Activated CD4-positive, alpha-beta T cell treated with anti-CD3 and anti-CD28 coated beads, Interleukin-2, amount 10 ng/mL, durations not matched to agents 7 days and 5 days (primary cell): ENCODE data around the gene CCDC85B. TPM values are rescaled to one million over a fixed set of nuclear protein-coding genes. Genes with fewer than 3 reads are reported as not detected.
"Not testable (repeated sequence)": the region's sequence is repeated elsewhere in the genome, so short reads cannot be mapped to it uniquely, and the experiment has no call there.

Source experiments
- CTCF ChIA-PET: fragments of 350-600 bp; sonication (Branson Sonifier 250); formaldehyde crosslinking; loops from one replicate; lab custom pipeline; 2021; ENCODE audit warnings: antibody characterized with exemption; lab: Charles Lee
- POLR2A ChIA-PET: fragments of 350-600 bp; sonication (Branson Sonifier 250); formaldehyde crosslinking; loops from one replicate; lab custom pipeline; 2021; ENCODE audit warnings: antibody characterized with exemption; lab: Charles Lee
- DNase-seq: peaks from one replicate; pipeline ENCODE4 v3.0.0-alpha.2; 2020
- H3K27ac Mint-ChIP-seq: one replicate; pipeline ENCODE4 v1.8.0; 2021; ENCODE audit warnings: mild to moderate bottlenecking, moderate library complexity, mixed read lengths
- H3K27me3 Mint-ChIP-seq: one replicate; pipeline ENCODE4 v1.8.0; 2021; ENCODE audit warnings: mixed read lengths
- H3K36me3 Mint-ChIP-seq: one replicate; pipeline ENCODE4 v1.8.0; 2021; ENCODE audit warnings: low read depth, mixed read lengths
- H3K4me1 Mint-ChIP-seq: one replicate; pipeline ENCODE4 v1.8.0; 2021; ENCODE audit warnings: mixed read lengths
- H3K4me3 Mint-ChIP-seq: one replicate; pipeline ENCODE4 v1.8.0; 2021; ENCODE audit warnings: mild to moderate bottlenecking, moderate library complexity, mixed read lengths
- H3K9me3 Mint-ChIP-seq: one replicate; pipeline ENCODE4 v1.8.0; 2021; ENCODE audit warnings: mixed read lengths
- total RNA-seq, 2 experiments: library from RNA; stranded (reverse); gene quantifications; one replicate each; pipeline ENCODE4 v1.2.3, GENCODE V29; 2021

CCDC85B gene
- total RNA-seq, result 10 to 100 TPM; 39.4 to 56.7 TPM

GRCh38 chr11:65890324-65891218 is at the start of gene CCDC85B:
TSS of gene CCDC85B (plus strand) at chr11:65890673. CDS start at chr11:65890784, 111 bp downstream.
- POLR2A ChIA-PET, result interaction anchor here (0.6 to 1.5 kb wide), 5 partner anchors 10 to 251 kb away, joined by 3 to 9 read pairs (median 3); partner anchors contain the start of gene MUS81
- Mint-ChIP-seq H3K27ac (peak within 1 kb of the TSS; percentile 93), H3K36me3 (peaks cover 18% of the 10 kb centered on the region), H3K9me3 (no peaks in the 10 kb centered on the region), H3K4me1 (peaks cover 69% of the 10 kb centered on the region), H3K4me3 (peak within 1 kb of the TSS; percentile 90), H3K27me3 (no peaks in the 10 kb centered on the region)
- peak; percentile 99 for DNase-seq
- CTCF ChIA-PET, result interaction anchor here (0.8 to 24.2 kb wide), 21 partner anchors 17 to 349 kb away, joined by 3 to 590 read pairs (median 5); partner anchors contain the start of genes AP5B1, C11orf68, CFL1 and CTSW

DNA sequence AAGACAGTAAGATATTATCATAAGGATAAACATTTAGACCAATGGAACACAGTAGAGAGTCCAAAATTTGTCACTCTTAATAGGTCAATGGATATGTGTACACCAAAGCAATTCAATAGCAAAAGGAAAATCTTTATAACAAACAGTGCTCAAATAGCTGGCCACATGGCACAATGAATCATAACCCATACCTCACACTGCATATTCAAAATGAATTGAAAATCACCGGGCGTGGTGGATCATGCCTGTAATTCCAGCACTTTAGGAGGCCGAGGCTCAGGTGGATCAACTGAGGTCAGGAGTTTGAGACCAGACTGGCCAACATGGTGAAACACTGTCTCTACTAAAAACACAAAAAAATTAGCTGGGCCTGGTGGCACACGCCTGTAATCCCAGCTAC is 48.3 kb upstream of the CCDC85B start:
- H3K4me1 Mint-ChIP-seq, result no peaks in the 10 kb centered on the region
- H3K9me3 Mint-ChIP-seq, result no peaks in the 10 kb centered on the region
- H3K27me3 Mint-ChIP-seq, result no peaks in the 10 kb centered on the region
- ChIA-PET CTCF (interaction anchor here (0.6 to 3.3 kb wide), 3 partner anchors 10 to 133 kb away, joined by 3 to 14 read pairs (median 6); no protein-coding TSS in a partner anchor), POLR2A (no interaction called here)
- no peak overlapping the region for H3K4me3 Mint-ChIP-seq
- H3K36me3 Mint-ChIP-seq, result no peaks in the 10 kb centered on the region
- DNase-seq, result no peak
- no peak overlapping the region for H3K27ac Mint-ChIP-seq

DNA sequence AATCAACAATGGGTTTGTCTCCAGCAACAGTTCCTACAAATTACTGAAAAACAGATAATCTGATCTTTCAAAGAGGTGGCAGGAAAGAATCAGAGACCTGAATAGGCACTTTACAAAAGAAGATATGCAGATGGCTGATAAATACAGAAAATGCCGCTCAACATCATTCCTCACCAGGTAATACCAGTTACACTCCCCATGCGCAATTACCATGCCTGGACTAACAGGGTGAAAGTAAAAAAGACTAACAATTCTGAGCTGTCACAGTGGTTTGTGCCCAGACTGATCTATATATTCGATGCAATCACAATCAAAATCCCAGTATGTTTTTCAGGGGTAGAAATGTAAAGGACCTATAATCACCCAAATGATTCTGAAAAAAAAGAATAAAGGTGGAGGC is 46.7 kb upstream of the CCDC85B start:
- Mint-ChIP-seq H3K36me3 (no peaks in the 10 kb centered on the region), H3K27me3 (no peaks in the 10 kb centered on the region), H3K9me3 (no peaks in the 10 kb centered on the region), H3K4me3 (no peak overlapping the region), H3K27ac (no peak overlapping the region), H3K4me1 (no peaks in the 10 kb centered on the region)
- no peak for DNase-seq
- POLR2A ChIA-PET, result no interaction called here
- CTCF ChIA-PET, result interaction anchor here (0.6 to 3.3 kb wide), 3 partner anchors 8 to 132 kb away, joined by 3 to 14 read pairs (median 11); partner anchors contain the start of gene KAT5

GRCh38 chr11:65844231-65844872 is 46.1 kb upstream of the CCDC85B start:
- ChIA-PET CTCF (interaction anchor here (0.6 to 3.1 kb wide), 2 partner anchors 133 to 804 kb away, joined by 3 to 11 read pairs; partner anchors contain the start of gene KAT5), POLR2A (no interaction called here)
- Mint-ChIP-seq H3K36me3 (no peaks in the 10 kb centered on the region), H3K27me3 (no peaks in the 10 kb centered on the region), H3K27ac (no peak overlapping the region), H3K9me3 (no peaks in the 10 kb centered on the region), H3K4me1 (no peaks in the 10 kb centered on the region), H3K4me3 (no peak overlapping the region)
- no peak for DNase-seq

DNA sequence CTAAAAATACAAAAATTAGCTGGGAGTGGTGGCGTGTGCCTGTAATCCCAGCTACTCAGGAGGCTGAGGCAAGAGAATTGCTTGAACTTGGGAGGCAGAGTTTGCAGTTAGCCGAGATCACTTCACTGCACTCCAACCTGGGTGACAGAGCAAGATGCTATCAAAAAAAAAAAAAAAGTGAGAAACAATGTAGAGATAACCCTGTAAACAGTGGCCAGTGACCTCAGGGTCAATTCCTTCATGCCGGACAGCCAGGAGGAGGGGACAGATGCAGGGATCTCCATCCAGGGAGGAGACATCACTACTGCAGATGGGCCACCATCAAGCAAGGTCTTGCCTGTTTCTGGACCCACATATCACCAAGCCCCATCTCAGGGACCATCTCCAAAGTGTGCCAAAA is 42.7 kb upstream of the CCDC85B start:
- no peaks in the 10 kb centered on the region for H3K9me3 Mint-ChIP-seq
- no peak for DNase-seq

GRCh38 chr11:65848693-65849092 is 41.8 kb upstream of the CCDC85B start:
- not testable (repeated sequence) for DNase-seq
- POLR2A ChIA-PET, result interaction anchor here (0.6 kb wide), 1 partner anchor 121 kb away, joined by 3 read pairs; no protein-coding TSS in a partner anchor

More for the DNA sequence above, 42.7 kb upstream of the CCDC85B start:
- Mint-ChIP-seq H3K36me3 (peaks cover 18% of the 10 kb centered on the region), H3K4me1 (no peaks in the 10 kb centered on the region), H3K27ac (no peak overlapping the region), H3K27me3 (no peaks in the 10 kb centered on the region), H3K4me3 (no peak overlapping the region)
- ChIA-PET POLR2A (no interaction called here), CTCF (interaction anchor here (0.9 to 5.8 kb wide), 6 partner anchors 11 to 136 kb away, joined by 4 to 50 read pairs (median 13); partner anchors contain the start of genes CCDC85B, CFL1, FIBP and KAT5)

DNA sequence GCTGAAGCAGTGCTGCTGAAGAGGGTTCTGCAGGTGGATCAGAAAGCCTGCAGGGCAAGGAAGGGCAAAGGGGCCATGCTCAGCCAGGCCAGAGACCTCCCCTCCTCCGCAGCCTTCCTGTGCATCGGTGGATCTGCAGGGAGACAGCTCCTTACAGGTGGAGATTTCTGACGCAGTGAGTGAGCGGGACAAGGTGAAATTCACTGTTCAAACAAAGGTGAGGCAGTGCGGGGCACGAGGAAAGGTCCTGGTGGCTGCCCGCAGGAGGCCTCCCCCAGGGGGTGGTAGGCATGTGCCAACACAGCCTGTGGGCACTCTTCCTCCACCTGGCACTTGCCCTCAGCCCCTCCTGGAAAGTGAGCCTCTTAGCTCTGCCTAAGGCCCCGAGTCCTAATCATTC is 41.1 kb upstream of the CCDC85B start:
- no peaks in the 10 kb centered on the region for H3K9me3 Mint-ChIP-seq

More at GRCh38 chr11:65848693-65849092, 41.8 kb upstream of the CCDC85B start:
- H3K4me1 Mint-ChIP-seq, H3K4me3 Mint-ChIP-seq, H3K27ac Mint-ChIP-seq, H3K9me3 Mint-ChIP-seq, H3K27me3 Mint-ChIP-seq: not testable (repeated sequence)
- CTCF ChIA-PET, result interaction anchor here (0.5 to 5.8 kb wide), 10 partner anchors 10 to 141 kb away, joined by 3 to 50 read pairs (median 4); partner anchors contain the start of genes CCDC85B, CFL1, CTSW and FIBP
- H3K36me3 Mint-ChIP-seq, result peaks cover 28% of the 10 kb centered on the region

DNA sequence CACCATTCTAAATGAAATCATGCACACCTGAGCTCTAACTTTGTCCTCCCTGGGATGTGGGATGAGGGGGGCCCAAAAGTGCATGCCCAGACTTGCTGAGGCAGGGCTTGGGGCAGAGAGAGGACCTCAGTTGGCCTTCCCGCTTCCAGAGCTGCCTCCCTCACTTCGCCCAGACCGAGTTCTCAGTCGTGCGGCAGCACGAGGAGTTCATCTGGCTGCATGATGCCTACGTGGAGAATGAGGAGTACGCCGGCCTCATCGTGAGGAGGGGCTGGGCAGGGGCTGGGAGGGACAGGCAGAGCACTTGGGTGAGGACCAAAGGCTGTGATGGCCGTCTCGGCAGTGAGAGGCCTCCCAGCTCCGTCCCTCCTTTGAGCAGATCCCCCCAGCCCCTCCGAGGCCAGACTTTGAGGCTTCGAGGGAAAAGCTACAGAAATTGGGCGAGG is 40.7 kb upstream of the CCDC85B start:
- H3K27ac Mint-ChIP-seq, result no peak overlapping the region
- CTCF ChIA-PET, result interaction anchor here (0.7 to 5.8 kb wide), 10 partner anchors 10 to 138 kb away, joined by 3 to 50 read pairs (median 5); partner anchors contain the start of genes CCDC85B, CFL1, FIBP and KAT5
- no peaks in the 10 kb centered on the region for H3K27me3 Mint-ChIP-seq

More for the DNA sequence above, 41.1 kb upstream of the CCDC85B start:
- peaks cover 11% of the 10 kb centered on the region for H3K4me1 Mint-ChIP-seq
- peaks cover 35% of the 10 kb centered on the region for H3K36me3 Mint-ChIP-seq
- DNase-seq, result no peak
- no peak overlapping the region for H3K4me3 Mint-ChIP-seq
- CTCF ChIA-PET, result interaction anchor here (0.7 to 5.8 kb wide), 11 partner anchors 9 to 138 kb away, joined by 3 to 50 read pairs (median 5); partner anchors contain the start of genes CCDC85B, CFL1, FIBP and KAT5
- H3K27ac Mint-ChIP-seq, result no peak overlapping the region
- H3K27me3 Mint-ChIP-seq, result no peaks in the 10 kb centered on the region
- POLR2A ChIA-PET, result interaction anchor here (0.6 kb wide), 2 partner anchors 9 to 122 kb away, joined by 3 read pairs; no protein-coding TSS in a partner anchor

DNA sequence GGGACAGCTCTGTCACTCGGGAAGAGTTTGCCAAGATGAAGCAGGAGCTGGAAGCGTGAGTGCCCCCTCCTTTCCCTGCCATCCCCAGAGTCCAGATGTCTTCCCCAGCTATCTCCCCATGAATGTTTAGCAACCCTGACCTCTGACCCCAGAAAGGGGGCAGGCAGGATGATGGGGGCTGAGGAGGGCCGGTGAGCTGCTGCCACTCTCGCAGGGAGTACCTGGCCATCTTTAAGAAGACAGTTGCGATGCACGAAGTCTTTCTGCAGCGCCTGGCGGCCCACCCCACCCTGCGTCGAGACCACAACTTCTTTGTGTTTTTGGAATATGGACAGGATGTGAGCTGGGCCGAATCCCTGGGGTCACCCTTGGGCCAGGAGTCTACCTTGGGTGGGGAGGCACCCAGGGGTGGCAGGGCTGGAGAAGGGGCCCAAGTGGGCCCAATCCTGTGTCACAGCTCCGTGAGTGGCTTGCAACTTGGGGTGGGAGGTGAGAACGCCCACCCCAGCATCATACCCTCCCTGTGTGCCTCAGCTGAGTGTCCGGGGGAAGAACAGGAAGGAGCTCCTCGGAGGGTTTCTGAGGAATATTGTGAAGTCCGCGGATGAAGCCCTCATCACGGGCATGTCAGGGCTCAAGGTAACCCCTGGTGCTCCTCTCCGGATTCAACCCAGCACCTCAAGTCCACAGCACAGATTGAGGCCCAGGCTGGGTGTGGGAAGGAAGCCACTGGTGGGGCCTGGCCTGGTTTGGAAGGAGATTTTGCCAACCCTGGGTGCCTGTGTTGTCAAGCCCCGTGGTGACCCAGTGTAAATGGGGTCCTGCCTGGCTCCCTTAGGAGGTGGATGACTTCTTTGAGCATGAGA is 40.0 kb upstream of the CCDC85B start:
- no peaks in the 10 kb centered on the region for H3K27me3 Mint-ChIP-seq
- peak overlapping the region; percentile 54 for H3K27ac Mint-ChIP-seq
- H3K4me1 Mint-ChIP-seq, result peaks cover 19% of the 10 kb centered on the region
- no peak overlapping the region for H3K4me3 Mint-ChIP-seq
- H3K36me3 Mint-ChIP-seq, result peaks cover 44% of the 10 kb centered on the region
- ChIA-PET CTCF (interaction anchor here (0.6 to 5.8 kb wide), 14 partner anchors 8 to 139 kb away, joined by 3 to 50 read pairs (median 6); partner anchors contain the start of genes CCDC85B, CFL1, FIBP and KAT5), POLR2A (interaction anchor here (0.6 kb wide), 1 partner anchor 598 kb away, joined by 4 read pairs; no protein-coding TSS in a partner anchor)
- DNase-seq, result no peak
- H3K9me3 Mint-ChIP-seq, result no peaks in the 10 kb centered on the region

More for the DNA sequence above, 40.7 kb upstream of the CCDC85B start:
- peaks cover 15% of the 10 kb centered on the region for H3K4me1 Mint-ChIP-seq
- no peak for DNase-seq
- H3K36me3 Mint-ChIP-seq, result peaks cover 39% of the 10 kb centered on the region
- POLR2A ChIA-PET, result interaction anchor here (0.6 kb wide), 1 partner anchor 9 kb away, joined by 3 read pairs; no protein-coding TSS in a partner anchor
- H3K4me3 Mint-ChIP-seq, result no peak overlapping the region
- no peaks in the 10 kb centered on the region for H3K9me3 Mint-ChIP-seq

DNA sequence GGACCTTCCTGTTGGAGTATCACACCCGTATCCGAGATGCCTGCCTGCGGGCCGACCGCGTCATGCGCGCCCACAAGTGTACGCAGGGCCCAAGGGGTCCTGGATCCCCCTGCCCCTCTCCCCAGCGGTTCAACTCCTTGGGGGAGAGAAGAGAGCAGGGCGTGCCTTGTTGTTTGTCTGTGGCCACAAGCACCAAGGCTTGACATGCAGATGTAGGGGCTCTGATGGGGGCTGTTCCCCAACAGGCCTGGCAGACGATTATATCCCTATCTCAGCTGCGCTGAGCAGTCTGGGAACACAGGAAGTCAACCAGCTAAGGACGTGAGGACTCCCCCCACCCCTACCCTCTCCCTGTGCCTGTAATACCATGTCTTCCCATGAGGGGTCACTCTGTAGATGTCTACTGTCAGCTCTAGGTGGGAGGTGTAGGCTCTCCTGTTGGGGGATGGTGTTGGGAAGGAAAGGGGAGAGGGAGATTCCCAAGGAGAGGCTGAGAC is 39.3 kb upstream of the CCDC85B start:
- ChIA-PET CTCF (interaction anchor here (0.6 to 5.8 kb wide), 11 partner anchors 9 to 139 kb away, joined by 3 to 50 read pairs (median 7); partner anchors contain the start of genes CCDC85B, CFL1, FIBP and KAT5), POLR2A (no interaction called here)
- Mint-ChIP-seq H3K27me3 (no peaks in the 10 kb centered on the region), H3K27ac (peak overlapping the region; percentile 55), H3K4me1 (peaks cover 26% of the 10 kb centered on the region), H3K36me3 (peaks cover 51% of the 10 kb centered on the region), H3K9me3 (no peaks in the 10 kb centered on the region), H3K4me3 (no peak overlapping the region)
- no peak for DNase-seq
